AG10803 (cell line): ENCODE data around the gene SPANXN2.
"Not testable (repeated sequence)": the region's sequence is repeated elsewhere in the genome, so short reads cannot be mapped to it uniquely, and the experiment has no call there.

Source experiments
- DNase-seq: peaks from one replicate; pipeline ENCODE4 v3.0.0; 2010; ENCODE audit warnings: low read depth
- H3K4me3 ChIP-seq: 2 replicates; pipeline ENCODE4 v1.5.1; 2011; ENCODE audit warnings: mild to moderate bottlenecking, low read length, control low read depth
- TF ChIP-seq, protein P1 (sequence below): conservative IDR thresholded peaks from 2 replicates; pipeline ENCODE4 v1.5.1; 2011; ENCODE audit warnings: mild to moderate bottlenecking, low read length, control low read depth, inconsistent platforms

The SPANXN2 gene

DNA sequence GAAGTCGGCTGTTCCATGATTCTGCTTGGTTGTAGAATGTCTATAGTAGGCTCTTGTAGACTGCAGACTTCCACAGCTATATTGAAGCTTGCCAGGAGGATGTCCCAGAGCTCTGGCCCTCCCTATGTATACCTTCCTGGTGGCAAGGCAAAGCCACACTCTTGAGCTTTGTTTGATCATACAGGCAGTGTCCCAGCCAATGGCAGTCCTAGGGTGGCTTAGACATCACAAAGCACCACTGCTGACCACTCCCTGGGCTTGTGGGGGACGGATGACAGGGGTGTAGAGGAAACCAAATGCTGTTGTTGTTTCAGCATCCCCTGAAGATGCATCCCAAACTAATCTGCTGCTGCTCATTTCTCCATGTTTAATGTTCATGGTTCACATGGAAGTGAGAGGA, at the start of gene SPANXN2:
SPANXN2 (minus strand) TSS at position 101 of the 400 bp plus-strand sequence; CDS start at position 17, 84 bp downstream.
- not testable (repeated sequence) for H3K4me3 ChIP-seq, DNase-seq

DNA sequence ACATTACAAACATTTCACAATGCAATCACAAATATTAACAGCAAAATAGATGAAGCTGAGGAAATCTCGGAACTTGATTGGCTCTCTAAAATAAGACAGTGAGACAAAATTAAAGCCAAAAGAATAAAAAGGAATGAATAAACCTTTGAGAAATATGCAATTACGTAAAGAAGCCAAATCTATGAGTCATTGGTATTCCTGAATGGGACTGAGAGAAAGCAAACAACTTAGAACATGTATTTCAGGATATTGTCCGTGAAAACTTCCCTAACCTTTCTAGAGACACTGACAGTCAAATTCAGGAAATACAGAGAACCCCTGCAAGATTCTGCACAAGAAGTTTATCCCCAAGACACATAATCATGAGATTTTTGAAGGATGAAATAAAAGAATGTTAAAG, 48.4 kb upstream of the SPANXN2 start:
- DNase-seq = peak; percentile 1
- H3K4me3 ChIP-seq = no peak overlapping the region
- TF ChIP-seq, protein P1, sequence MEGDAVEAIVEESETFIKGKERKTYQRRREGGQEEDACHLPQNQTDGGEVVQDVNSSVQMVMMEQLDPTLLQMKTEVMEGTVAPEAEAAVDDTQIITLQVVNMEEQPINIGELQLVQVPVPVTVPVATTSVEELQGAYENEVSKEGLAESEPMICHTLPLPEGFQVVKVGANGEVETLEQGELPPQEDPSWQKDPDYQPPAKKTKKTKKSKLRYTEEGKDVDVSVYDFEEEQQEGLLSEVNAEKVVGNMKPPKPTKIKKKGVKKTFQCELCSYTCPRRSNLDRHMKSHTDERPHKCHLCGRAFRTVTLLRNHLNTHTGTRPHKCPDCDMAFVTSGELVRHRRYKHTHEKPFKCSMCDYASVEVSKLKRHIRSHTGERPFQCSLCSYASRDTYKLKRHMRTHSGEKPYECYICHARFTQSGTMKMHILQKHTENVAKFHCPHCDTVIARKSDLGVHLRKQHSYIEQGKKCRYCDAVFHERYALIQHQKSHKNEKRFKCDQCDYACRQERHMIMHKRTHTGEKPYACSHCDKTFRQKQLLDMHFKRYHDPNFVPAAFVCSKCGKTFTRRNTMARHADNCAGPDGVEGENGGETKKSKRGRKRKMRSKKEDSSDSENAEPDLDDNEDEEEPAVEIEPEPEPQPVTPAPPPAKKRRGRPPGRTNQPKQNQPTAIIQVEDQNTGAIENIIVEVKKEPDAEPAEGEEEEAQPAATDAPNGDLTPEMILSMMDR = no peak

DNA sequence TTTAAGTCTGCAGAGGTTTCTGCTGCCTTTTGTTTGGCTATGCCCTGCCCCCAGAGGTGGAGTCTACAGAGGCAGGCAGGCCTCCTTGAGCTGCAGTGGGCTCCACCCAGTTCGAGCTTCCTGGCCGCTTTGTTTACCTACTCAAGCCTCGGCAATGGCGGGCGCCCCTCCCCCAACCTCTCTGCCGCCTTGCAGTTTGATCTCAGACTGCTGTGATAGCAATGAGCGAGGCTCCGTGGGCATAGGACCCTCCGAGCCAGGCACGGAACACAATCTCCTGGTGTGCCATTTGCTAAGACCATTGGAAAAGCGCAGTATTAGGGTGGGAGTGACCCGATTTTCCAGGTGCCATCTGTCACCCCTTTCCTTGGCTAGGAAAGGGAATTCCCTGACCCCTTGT, 47.2 kb upstream of the SPANXN2 start:
- not testable (repeated sequence) for H3K4me3 ChIP-seq, DNase-seq

DNA sequence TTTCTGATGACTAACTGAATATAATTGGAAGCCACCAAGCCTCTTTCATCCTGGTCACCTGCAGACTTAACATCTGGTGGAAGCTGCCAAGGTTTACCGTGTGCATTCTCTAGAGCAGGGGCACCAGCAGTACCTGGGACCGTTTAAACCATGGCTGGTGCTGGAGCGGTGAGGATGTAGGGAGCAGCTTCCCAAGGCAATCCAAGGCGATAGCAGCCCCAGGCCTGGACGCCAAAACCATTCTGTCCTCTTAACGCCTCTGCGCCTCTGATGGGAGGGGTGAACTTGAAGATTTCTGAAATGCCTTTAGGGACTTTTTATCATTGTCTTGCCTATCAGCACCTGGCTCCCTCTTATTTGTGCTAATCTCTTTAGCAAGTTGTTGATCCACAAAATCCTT, 37.3 kb upstream of the SPANXN2 start:
- H3K4me3 ChIP-seq = no peak overlapping the region
- TF ChIP-seq, protein P1 = no peak

DNA sequence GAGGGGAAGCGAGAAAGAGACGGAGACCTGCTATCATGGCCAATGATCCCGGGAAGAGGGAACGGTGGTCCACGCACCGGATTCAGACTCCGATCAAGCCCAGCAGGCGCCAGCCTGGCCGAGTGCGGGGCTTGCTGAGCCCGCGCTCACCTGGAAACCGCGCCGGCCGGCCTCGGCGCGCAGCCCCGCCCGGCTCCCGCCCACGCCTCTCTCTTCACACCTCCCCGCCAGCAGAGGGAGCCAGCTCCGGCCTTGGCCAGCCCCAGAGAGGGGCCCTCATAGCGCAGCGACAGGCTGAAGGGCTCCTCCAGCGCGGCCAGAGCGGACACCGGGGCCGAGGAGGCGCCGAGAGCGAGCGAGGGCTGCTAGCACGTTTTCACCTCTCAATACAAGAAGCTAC, 36.8 kb upstream of the SPANXN2 start:
- H3K4me3 ChIP-seq = no peak overlapping the region
- TF ChIP-seq, protein P1 = no peak
- DNase-seq = no peak

More for the DNA sequence above, 37.3 kb upstream of the SPANXN2 start:
- no peak for DNase-seq

GRCh38 chrX:143754183-143754582, 33.6 kb upstream of the SPANXN2 start:
- TF ChIP-seq, protein P1 = no peak
- no peak overlapping the region for H3K4me3 ChIP-seq
- DNase-seq = no peak

- TF ChIP-seq, protein P1 = no peak
- H3K4me3 ChIP-seq = no peak overlapping the region
- DNase-seq = no peak
Observed at GRCh38 chrX:143733866-143734265, 13.3 kb upstream of the SPANXN2 start.

DNA sequence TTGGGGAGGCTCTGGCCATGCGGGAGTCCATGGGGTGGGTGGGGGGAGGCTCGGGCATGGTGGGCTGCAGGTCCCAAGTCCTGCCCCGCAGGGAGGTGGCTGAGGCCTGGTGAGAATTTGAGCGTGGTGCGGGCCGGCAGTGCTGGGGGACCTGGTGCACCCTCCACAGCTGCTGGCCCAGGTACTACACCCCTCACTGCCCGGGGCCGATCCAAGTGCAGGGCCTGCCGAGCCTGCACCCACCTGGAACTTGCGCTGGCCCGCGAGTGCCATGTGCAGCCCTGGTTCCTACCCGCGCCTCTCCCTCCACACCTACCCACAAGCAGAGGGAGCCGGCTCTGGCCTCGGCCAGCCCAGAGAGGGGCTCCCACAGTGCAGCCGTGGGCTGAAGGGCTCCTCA, 5.7 kb upstream of the SPANXN2 start:
- no peak for DNase-seq
- H3K4me3 ChIP-seq = no peak overlapping the region
- TF ChIP-seq, protein P1 = no peak
